NB4 (cell line): ENCODE data around the gene FANCD2.

Experiments
- MYC ChIP-seq: IDR thresholded peaks from 2 replicates; pipeline ENCODE4 v1.6.1; 2011; ENCODE audit warnings: low read depth, low read length
- POLR2A ChIP-seq: IDR thresholded peaks from 2 replicates; pipeline ENCODE4 v1.6.1; 2011; ENCODE audit warnings: mild to moderate bottlenecking; ENCODE audit not compliant: insufficient read length; ENCODE audit errors: extremely low read depth
- TF ChIP-seq, protein P1 (sequence below): IDR thresholded peaks from one replicate; pipeline ENCODE4 v1.5.1; 2012; ENCODE audit warnings: low read depth, low read length

DNA sequence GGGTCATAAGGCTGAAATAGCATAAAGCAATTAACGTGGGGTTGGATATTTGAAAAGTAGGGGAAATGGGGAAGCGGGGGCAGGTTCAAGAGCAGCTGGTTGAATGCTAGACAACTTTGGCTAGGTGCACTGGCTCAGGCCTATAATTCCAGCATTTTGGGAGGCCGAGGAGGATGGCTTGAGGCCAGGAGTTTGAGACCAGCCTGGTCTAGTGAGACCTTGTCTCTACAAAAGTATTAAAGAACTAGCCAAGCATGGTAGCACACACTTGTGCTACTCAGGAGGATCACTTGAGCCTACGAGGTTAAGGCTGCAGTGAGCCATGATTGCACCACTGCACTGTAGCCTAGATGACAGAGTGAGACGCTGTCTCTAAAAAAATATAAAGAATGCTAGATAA lies 6.9 kb upstream of the FANCD2 start:
- TF ChIP-seq, protein P1, sequence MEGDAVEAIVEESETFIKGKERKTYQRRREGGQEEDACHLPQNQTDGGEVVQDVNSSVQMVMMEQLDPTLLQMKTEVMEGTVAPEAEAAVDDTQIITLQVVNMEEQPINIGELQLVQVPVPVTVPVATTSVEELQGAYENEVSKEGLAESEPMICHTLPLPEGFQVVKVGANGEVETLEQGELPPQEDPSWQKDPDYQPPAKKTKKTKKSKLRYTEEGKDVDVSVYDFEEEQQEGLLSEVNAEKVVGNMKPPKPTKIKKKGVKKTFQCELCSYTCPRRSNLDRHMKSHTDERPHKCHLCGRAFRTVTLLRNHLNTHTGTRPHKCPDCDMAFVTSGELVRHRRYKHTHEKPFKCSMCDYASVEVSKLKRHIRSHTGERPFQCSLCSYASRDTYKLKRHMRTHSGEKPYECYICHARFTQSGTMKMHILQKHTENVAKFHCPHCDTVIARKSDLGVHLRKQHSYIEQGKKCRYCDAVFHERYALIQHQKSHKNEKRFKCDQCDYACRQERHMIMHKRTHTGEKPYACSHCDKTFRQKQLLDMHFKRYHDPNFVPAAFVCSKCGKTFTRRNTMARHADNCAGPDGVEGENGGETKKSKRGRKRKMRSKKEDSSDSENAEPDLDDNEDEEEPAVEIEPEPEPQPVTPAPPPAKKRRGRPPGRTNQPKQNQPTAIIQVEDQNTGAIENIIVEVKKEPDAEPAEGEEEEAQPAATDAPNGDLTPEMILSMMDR = no peak
- TF ChIP-seq POLR2A = no peak
- TF ChIP-seq MYC = no peak
